ENCODE data around the gene BTBD9. TPM values are rescaled to one million over a fixed set of nuclear protein-coding genes. Genes with fewer than 3 reads are reported as not detected.
A peak's percentile ranks its signal among the peaks of the same experiment; 100 is the strongest.

BTBD9 gene
- total and polyA plus RNA-seq, 2 of the 13 experiments (the other 11 are each of a cell fraction or from before 2014, with no cell fraction given) = 1.2 to 3.0 TPM

DNA sequence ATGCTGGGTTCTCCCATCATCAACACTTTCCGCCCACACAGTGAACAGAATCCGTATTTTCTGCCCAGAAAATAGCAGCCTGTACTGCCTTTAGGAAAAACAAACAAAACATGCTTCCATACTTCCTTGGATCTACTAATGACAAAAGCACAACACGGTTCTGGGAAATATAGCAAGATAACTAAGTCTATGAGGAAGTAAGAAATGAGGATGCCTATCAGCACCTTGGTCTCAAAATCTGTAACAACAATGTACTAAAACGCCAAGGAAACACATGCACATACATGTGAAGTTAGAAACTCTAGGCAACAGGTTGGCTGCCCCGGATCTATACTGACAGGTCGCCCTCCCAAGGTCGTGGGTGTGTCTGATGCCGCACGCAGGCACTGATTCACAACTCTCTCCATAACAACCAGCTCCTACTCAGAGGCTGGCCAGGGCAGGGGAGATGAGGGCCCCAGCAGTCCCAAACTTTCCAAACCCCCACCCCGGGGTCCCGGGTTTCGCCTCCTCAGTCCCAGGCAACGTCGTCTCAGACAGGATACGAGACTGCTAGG is 710 bp downstream of the BTBD9 start (continued):
- TF ChIP-seq LCORL (IDR thresholded peaks at IDR 0.05) (no peak), LCORL (CRISPR knock-in tag; IDR thresholded peaks at IDR 0.05) (peak; percentile 18; the same call in 1 of the 2 replicates), ZNF274 (CRISPR knock-in tag; IDR thresholded peaks at IDR 0.05) (0 out of 2 replicates have a peak, but pooled peaks have one; percentile 31), ELF4 (CRISPR knock-in tag; IDR thresholded peaks at IDR 0.05; ENCODE audit: borderline replicate concordance) (peak; percentile 51; the same call in 1 of the 2 replicates), ZNF577 (CRISPR knock-in tag; IDR thresholded peaks at IDR 0.05; ENCODE audit: borderline replicate concordance, low read depth) (no peak), HDAC1 (CRISPR knock-in tag; IDR thresholded peaks at IDR 0.05) (peak; percentile 53; the same call in 1 of the 2 replicates), ZNF496 (CRISPR knock-in tag; IDR thresholded peaks at IDR 0.05; ENCODE audit: insufficient replicate concordance) (no peak), ARHGAP35 (CRISPR knock-in tag; IDR thresholded peaks at IDR 0.05; ENCODE audit: borderline replicate concordance) (0 out of 2 replicates have a peak, but pooled peaks have one; percentile 29), ZBTB42 (CRISPR knock-in tag; IDR thresholded peaks at IDR 0.05) (no peak), ZSCAN12 (CRISPR knock-in tag; IDR thresholded peaks at IDR 0.05) (0 out of 2 replicates have a peak, but pooled peaks have one; percentile 18), ISL2 (CRISPR knock-in tag; IDR thresholded peaks at IDR 0.05) (0 out of 2 replicates have a peak, but pooled peaks have one; percentile 39), HNRNPH1 (optimal IDR thresholded peaks at IDR 0.05; ENCODE audit: low read depth, low read length) (no peak)
- TF ChIP-seq, protein P1, sequence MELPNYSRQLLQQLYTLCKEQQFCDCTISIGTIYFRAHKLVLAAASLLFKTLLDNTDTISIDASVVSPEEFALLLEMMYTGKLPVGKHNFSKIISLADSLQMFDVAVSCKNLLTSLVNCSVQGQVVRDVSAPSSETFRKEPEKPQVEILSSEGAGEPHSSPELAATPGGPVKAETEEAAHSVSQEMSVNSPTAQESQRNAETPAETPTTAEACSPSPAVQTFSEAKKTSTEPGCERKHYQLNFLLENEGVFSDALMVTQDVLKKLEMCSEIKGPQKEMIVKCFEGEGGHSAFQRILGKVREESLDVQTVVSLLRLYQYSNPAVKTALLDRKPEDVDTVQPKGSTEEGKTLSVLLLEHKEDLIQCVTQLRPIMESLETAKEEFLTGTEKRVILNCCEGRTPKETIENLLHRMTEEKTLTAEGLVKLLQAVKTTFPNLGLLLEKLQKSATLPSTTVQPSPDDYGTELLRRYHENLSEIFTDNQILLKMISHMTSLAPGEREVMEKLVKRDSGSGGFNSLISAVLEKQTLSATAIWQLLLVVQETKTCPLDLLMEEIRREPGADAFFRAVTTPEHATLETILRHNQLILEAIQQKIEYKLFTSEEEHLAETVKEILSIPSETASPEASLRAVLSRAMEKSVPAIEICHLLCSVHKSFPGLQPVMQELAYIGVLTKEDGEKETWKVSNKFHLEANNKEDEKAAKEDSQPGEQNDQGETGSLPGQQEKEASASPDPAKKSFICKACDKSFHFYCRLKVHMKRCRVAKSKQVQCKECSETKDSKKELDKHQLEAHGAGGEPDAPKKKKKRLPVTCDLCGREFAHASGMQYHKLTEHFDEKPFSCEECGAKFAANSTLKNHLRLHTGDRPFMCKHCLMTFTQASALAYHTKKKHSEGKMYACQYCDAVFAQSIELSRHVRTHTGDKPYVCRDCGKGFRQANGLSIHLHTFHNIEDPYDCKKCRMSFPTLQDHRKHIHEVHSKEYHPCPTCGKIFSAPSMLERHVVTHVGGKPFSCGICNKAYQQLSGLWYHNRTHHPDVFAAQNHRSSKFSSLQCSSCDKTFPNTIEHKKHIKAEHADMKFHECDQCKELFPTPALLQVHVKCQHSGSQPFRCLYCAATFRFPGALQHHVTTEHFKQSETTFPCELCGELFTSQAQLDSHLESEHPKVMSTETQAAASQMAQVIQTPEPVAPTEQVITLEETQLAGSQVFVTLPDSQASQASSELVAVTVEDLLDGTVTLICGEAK (IDR thresholded peaks at IDR 0.05) = no peak
- TF ChIP-seq, protein P1 (CRISPR knock-in tag; IDR thresholded peaks at IDR 0.05) = 0 out of 2 replicates have a peak, but pooled peaks have one; percentile 30
- TF ChIP-seq, protein P2, sequence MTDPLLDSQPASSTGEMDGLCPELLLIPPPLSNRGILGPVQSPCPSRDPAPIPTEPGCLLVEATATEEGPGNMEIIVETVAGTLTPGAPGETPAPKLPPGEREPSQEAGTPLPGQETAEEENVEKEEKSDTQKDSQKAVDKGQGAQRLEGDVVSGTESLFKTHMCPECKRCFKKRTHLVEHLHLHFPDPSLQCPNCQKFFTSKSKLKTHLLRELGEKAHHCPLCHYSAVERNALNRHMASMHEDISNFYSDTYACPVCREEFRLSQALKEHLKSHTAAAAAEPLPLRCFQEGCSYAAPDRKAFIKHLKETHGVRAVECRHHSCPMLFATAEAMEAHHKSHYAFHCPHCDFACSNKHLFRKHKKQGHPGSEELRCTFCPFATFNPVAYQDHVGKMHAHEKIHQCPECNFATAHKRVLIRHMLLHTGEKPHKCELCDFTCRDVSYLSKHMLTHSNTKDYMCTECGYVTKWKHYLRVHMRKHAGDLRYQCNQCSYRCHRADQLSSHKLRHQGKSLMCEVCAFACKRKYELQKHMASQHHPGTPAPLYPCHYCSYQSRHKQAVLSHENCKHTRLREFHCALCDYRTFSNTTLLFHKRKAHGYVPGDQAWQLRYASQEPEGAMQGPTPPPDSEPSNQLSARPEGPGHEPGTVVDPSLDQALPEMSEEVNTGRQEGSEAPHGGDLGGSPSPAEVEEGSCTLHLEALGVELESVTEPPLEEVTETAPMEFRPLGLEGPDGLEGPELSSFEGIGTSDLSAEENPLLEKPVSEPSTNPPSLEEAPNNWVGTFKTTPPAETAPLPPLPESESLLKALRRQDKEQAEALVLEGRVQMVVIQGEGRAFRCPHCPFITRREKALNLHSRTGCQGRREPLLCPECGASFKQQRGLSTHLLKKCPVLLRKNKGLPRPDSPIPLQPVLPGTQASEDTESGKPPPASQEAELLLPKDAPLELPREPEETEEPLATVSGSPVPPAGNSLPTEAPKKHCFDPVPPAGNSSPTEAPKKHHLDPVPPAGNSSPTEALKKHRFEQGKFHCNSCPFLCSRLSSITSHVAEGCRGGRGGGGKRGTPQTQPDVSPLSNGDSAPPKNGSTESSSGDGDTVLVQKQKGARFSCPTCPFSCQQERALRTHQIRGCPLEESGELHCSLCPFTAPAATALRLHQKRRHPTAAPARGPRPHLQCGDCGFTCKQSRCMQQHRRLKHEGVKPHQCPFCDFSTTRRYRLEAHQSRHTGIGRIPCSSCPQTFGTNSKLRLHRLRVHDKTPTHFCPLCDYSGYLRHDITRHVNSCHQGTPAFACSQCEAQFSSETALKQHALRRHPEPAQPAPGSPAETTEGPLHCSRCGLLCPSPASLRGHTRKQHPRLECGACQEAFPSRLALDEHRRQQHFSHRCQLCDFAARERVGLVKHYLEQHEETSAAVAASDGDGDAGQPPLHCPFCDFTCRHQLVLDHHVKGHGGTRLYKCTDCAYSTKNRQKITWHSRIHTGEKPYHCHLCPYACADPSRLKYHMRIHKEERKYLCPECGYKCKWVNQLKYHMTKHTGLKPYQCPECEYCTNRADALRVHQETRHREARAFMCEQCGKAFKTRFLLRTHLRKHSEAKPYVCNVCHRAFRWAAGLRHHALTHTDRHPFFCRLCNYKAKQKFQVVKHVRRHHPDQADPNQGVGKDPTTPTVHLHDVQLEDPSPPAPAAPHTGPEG (CRISPR knock-in tag; IDR thresholded peaks at IDR 0.05) = 0 out of 2 replicates have a peak, but pooled peaks have one; percentile 16
